GM12878 (cell line): ENCODE data around the gene ZNF764. TPM values are rescaled to one million over a fixed set of nuclear protein-coding genes. Genes with fewer than 3 reads are reported as not detected.

Experiments
- microRNA-seq: library from miRNA; unstranded; fragments of <30 nt; microRNA quantifications from one replicate; pipeline ENCODE4, GENCODE V29; 2018
- polyA plus RNA-seq, 11 experiments: library from polyadenylated mRNA; depleted of rRNA in 4 of 11; unstranded in 6 of 11; stranded (reverse) in 5 of 11; fragments of >200 nt; fragmentation: Nextera tagmentation in 4 of 11; fragmentation: Illumina TruSeq in 1 of 11; extraction: Ambion mirVana in 4 of 11; extraction: Trizol in 1 of 11; gene quantifications; 1 replicate in 1 of 11; 2 replicates in 10 of 11; pipeline versions ENCODE4 v1.2.1 to v1.2.3, GENCODE V29; 2011 to 2016; ENCODE audit warnings: inconsistent platforms in 2 of 11, missing spikeins in 2 of 11, low read depth in 1 of 11
- small RNA-seq: library from RNA; depleted of rRNA; stranded (forward); fragments of <200 nt; gene quantifications from one replicate; pipeline ENCODE3, GENCODE V24; 2014
- total RNA-seq, 4 experiments: library from RNA; depleted of rRNA in 3 of 4; stranded (reverse); fragments of >200 nt in 3 of 4; fragmentation: Illumina TruSeq in 1 of 4; extraction: Trizol in 1 of 4; gene quantifications; 2 replicates each; pipeline versions ENCODE4 v1.2.1 to v1.2.3, GENCODE V29; 2013 to 2021

ZNF764 gene
- total and polyA plus RNA-seq, 10 of the 15 experiments (the other 5 are each of a cell fraction or from before 2014, with no cell fraction given): 0.61 to 11.9 (median 3.8) TPM

Small RNA genes within 50 kb of the gene (microRNA-seq; reads per million reads assigned to microRNA genes)
- 131 reads per million, percentile 77 among the genes with 10 or more reads in this experiment for gene MIR4518

Small RNA genes within 50 kb of the gene (small RNA-seq; reads per million reads assigned to genes)
- gene AC093249.4 (not detected), gene MIR4518 (32.2 reads per million, percentile 98 among the genes with 10 or more reads in this experiment)

Other genes starting within 250 kb of the ZNF764 start
Only the 7 nearest of the 21 such genes appear.
- gene ITGAL, start 85.6 kb downstream of the ZNF764 start, total RNA-seq (2014; rRNA removed): 62.8 and 91.0 TPM in 2 replicates
- gene ITGAL, start 85.6 kb downstream of the ZNF764 start, total RNA-seq (2014; rRNA removed; fragmentation: Illumina TruSeq; extraction: Trizol): 56.2 and 65.6 TPM in 2 replicates
- gene ITGAL, start 85.6 kb downstream of the ZNF764 start, total RNA-seq (2021): 170 TPM in 2 replicates
- 73.8 and 97.2 TPM in 2 replicates for gene ITGAL, start 85.6 kb downstream of the ZNF764 start, polyA plus RNA-seq (2011; rRNA removed)
- gene ITGAL, start 85.6 kb downstream of the ZNF764 start, polyA plus RNA-seq (2014; fragmentation: Illumina TruSeq; extraction: Trizol): 140 and 185 TPM in 2 replicates
- 10 to 100 TPM; 10.7 to 12.1 TPM for gene ITGAL, start 85.6 kb downstream of the ZNF764 start, polyA plus RNA-seq (2014; fragmentation: Nextera tagmentation; extraction: Ambion mirVana)
- 96.5 and 104 TPM in 2 replicates for gene ITGAL, start 85.6 kb downstream of the ZNF764 start, polyA plus RNA-seq (2014; rRNA removed)
- gene ITGAL, start 85.6 kb downstream of the ZNF764 start, polyA plus RNA-seq (2016; fragmentation: Nextera tagmentation; extraction: Ambion mirVana): 100 to 1,000 TPM; 109 to 111 TPM
- gene ZNF768, start 31.8 kb downstream of the ZNF764 start, total RNA-seq (2014; rRNA removed): 18.3 and 21.3 TPM in 2 replicates
- 9.8 TPM in 2 replicates for gene ZNF768, start 31.8 kb downstream of the ZNF764 start, total RNA-seq (2014; rRNA removed; fragmentation: Illumina TruSeq; extraction: Trizol)
- gene ZNF768, start 31.8 kb downstream of the ZNF764 start, total RNA-seq (2021): 17.3 and 19.3 TPM in 2 replicates
- 8.8 and 13.2 TPM in 2 replicates for gene ZNF768, start 31.8 kb downstream of the ZNF764 start, polyA plus RNA-seq (2011; rRNA removed)
- gene ZNF768, start 31.8 kb downstream of the ZNF764 start, polyA plus RNA-seq (2014; fragmentation: Illumina TruSeq; extraction: Trizol): 8.2 and 8.3 TPM in 2 replicates
- under 1 TPM; 0.05 to 0.06 TPM for gene ZNF768, start 31.8 kb downstream of the ZNF764 start, polyA plus RNA-seq (2014; fragmentation: Nextera tagmentation; extraction: Ambion mirVana)
- gene ZNF768, start 31.8 kb downstream of the ZNF764 start, polyA plus RNA-seq (2014; rRNA removed): 23.1 and 24.5 TPM in 2 replicates
- 1 to 10 TPM; 2.6 to 2.7 TPM for gene ZNF768, start 31.8 kb downstream of the ZNF764 start, polyA plus RNA-seq (2016; fragmentation: Nextera tagmentation; extraction: Ambion mirVana)
- gene ZNF747, start 23.5 kb downstream of the ZNF764 start, total RNA-seq (2014; rRNA removed): 13.0 and 14.3 TPM in 2 replicates
- gene ZNF747, start 23.5 kb downstream of the ZNF764 start, total RNA-seq (2014; rRNA removed; fragmentation: Illumina TruSeq; extraction: Trizol): 5.0 and 5.8 TPM in 2 replicates
- 10.7 and 12.0 TPM in 2 replicates for gene ZNF747, start 23.5 kb downstream of the ZNF764 start, total RNA-seq (2021)
- gene ZNF747, start 23.5 kb downstream of the ZNF764 start, polyA plus RNA-seq (2011; rRNA removed): 2.7 and 3.3 TPM in 2 replicates
- 5.1 and 5.7 TPM in 2 replicates for gene ZNF747, start 23.5 kb downstream of the ZNF764 start, polyA plus RNA-seq (2014; fragmentation: Illumina TruSeq; extraction: Trizol)
- gene ZNF747, start 23.5 kb downstream of the ZNF764 start, polyA plus RNA-seq (2014; fragmentation: Nextera tagmentation; extraction: Ambion mirVana): 1 to 10 TPM; 1.0 to 1.2 TPM
- gene ZNF747, start 23.5 kb downstream of the ZNF764 start, polyA plus RNA-seq (2014; rRNA removed): 11.5 and 12.1 TPM in 2 replicates
- 1 to 10 TPM; 8.6 to 8.8 TPM for gene ZNF747, start 23.5 kb downstream of the ZNF764 start, polyA plus RNA-seq (2016; fragmentation: Nextera tagmentation; extraction: Ambion mirVana)
- 12.5 and 13.6 TPM in 2 replicates for gene ZNF688, start 13.3 kb upstream of the ZNF764 start, total RNA-seq (2014; rRNA removed)
- 7.4 and 8.6 TPM in 2 replicates for gene ZNF688, start 13.3 kb upstream of the ZNF764 start, total RNA-seq (2014; rRNA removed; fragmentation: Illumina TruSeq; extraction: Trizol)
- gene ZNF688, start 13.3 kb upstream of the ZNF764 start, total RNA-seq (2021): 9.2 and 12.6 TPM in 2 replicates
- gene ZNF688, start 13.3 kb upstream of the ZNF764 start, polyA plus RNA-seq (2011; rRNA removed): 6.0 and 6.3 TPM in 2 replicates
- 2.7 and 8.5 TPM in 2 replicates for gene ZNF688, start 13.3 kb upstream of the ZNF764 start, polyA plus RNA-seq (2014; fragmentation: Illumina TruSeq; extraction: Trizol)
- gene ZNF688, start 13.3 kb upstream of the ZNF764 start, polyA plus RNA-seq (2014; fragmentation: Nextera tagmentation; extraction: Ambion mirVana): under 1 TPM; 0.14 to 0.88 TPM
- gene ZNF688, start 13.3 kb upstream of the ZNF764 start, polyA plus RNA-seq (2014; rRNA removed): 12.9 and 13.7 TPM in 2 replicates
- 10 to 100 TPM; 16.2 to 17.4 TPM for gene ZNF688, start 13.3 kb upstream of the ZNF764 start, polyA plus RNA-seq (2016; fragmentation: Nextera tagmentation; extraction: Ambion mirVana)
- gene ZNF785, start 27.3 kb upstream of the ZNF764 start, total RNA-seq (2014; rRNA removed): 8.9 and 9.1 TPM in 2 replicates
- gene ZNF785, start 27.3 kb upstream of the ZNF764 start, total RNA-seq (2014; rRNA removed; fragmentation: Illumina TruSeq; extraction: Trizol): 6.4 and 7.0 TPM in 2 replicates
- gene ZNF785, start 27.3 kb upstream of the ZNF764 start, total RNA-seq (2021): 11.1 and 11.5 TPM in 2 replicates
- 10.8 and 11.6 TPM in 2 replicates for gene ZNF785, start 27.3 kb upstream of the ZNF764 start, polyA plus RNA-seq (2011; rRNA removed)
- gene ZNF785, start 27.3 kb upstream of the ZNF764 start, polyA plus RNA-seq (2014; fragmentation: Illumina TruSeq; extraction: Trizol): 5.8 and 6.2 TPM in 2 replicates
- gene ZNF785, start 27.3 kb upstream of the ZNF764 start, polyA plus RNA-seq (2014; fragmentation: Nextera tagmentation; extraction: Ambion mirVana): 1 to 10 TPM in 1 of 2 experiments, under 1 TPM in 1; 0.87 to 1.5 TPM
- gene ZNF785, start 27.3 kb upstream of the ZNF764 start, polyA plus RNA-seq (2014; rRNA removed): 11.5 and 12.8 TPM in 2 replicates
- 1 to 10 TPM; 5.9 to 8.1 TPM for gene ZNF785, start 27.3 kb upstream of the ZNF764 start, polyA plus RNA-seq (2016; fragmentation: Nextera tagmentation; extraction: Ambion mirVana)
- gene ZNF689, start 52.0 kb upstream of the ZNF764 start, total RNA-seq (2014; rRNA removed): 10.7 and 11.5 TPM in 2 replicates
- gene ZNF689, start 52.0 kb upstream of the ZNF764 start, total RNA-seq (2014; rRNA removed; fragmentation: Illumina TruSeq; extraction: Trizol): 6.8 and 7.0 TPM in 2 replicates
- 12.4 and 13.2 TPM in 2 replicates for gene ZNF689, start 52.0 kb upstream of the ZNF764 start, total RNA-seq (2021)
- 6.4 and 7.6 TPM in 2 replicates for gene ZNF689, start 52.0 kb upstream of the ZNF764 start, polyA plus RNA-seq (2011; rRNA removed)
- gene ZNF689, start 52.0 kb upstream of the ZNF764 start, polyA plus RNA-seq (2014; fragmentation: Illumina TruSeq; extraction: Trizol): 7.2 and 8.2 TPM in 2 replicates
- gene ZNF689, start 52.0 kb upstream of the ZNF764 start, polyA plus RNA-seq (2014; fragmentation: Nextera tagmentation; extraction: Ambion mirVana): 1 to 10 TPM; 4.7 to 6.3 TPM
- 9.1 and 9.5 TPM in 2 replicates for gene ZNF689, start 52.0 kb upstream of the ZNF764 start, polyA plus RNA-seq (2014; rRNA removed)
- 1 to 10 TPM; 8.8 to 9.9 TPM for gene ZNF689, start 52.0 kb upstream of the ZNF764 start, polyA plus RNA-seq (2016; fragmentation: Nextera tagmentation; extraction: Ambion mirVana)
- gene PRR14, start 92.6 kb upstream of the ZNF764 start, total RNA-seq (2014; rRNA removed): 16.3 and 18.8 TPM in 2 replicates
- gene PRR14, start 92.6 kb upstream of the ZNF764 start, total RNA-seq (2014; rRNA removed; fragmentation: Illumina TruSeq; extraction: Trizol): 8.4 and 9.4 TPM in 2 replicates
- gene PRR14, start 92.6 kb upstream of the ZNF764 start, total RNA-seq (2021): 58.5 and 66.8 TPM in 2 replicates
- 8.7 and 12.3 TPM in 2 replicates for gene PRR14, start 92.6 kb upstream of the ZNF764 start, polyA plus RNA-seq (2011; rRNA removed)
- gene PRR14, start 92.6 kb upstream of the ZNF764 start, polyA plus RNA-seq (2014; fragmentation: Illumina TruSeq; extraction: Trizol): 15.6 and 19.5 TPM in 2 replicates
- gene PRR14, start 92.6 kb upstream of the ZNF764 start, polyA plus RNA-seq (2014; fragmentation: Nextera tagmentation; extraction: Ambion mirVana): 1 to 10 TPM; 2.5 to 8.7 TPM
- 41.3 and 43.5 TPM in 2 replicates for gene PRR14, start 92.6 kb upstream of the ZNF764 start, polyA plus RNA-seq (2014; rRNA removed)
- 10 to 100 TPM; 28.9 to 31.9 TPM for gene PRR14, start 92.6 kb upstream of the ZNF764 start, polyA plus RNA-seq (2016; fragmentation: Nextera tagmentation; extraction: Ambion mirVana)